ENCODE results near the gene CNOT4.

DNA sequence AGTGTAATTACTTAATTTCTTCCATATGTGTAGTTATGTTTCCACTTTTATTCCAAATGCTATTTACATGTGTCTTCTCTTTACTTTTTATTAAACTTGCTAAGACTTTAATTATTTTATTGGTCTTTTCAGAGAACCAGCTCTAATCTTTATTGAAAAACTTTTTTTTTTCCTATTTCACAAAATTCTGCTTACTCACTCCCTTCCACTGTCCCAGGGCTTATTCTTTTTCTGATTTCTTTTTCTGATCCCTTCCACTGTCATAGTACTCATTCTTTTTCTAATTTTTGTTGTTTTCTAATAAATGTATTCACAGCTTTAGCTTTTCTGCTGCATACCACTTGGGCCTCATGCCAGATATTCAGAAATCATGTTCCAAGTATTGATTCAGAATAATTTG is 82.7 kb downstream of the CNOT4 start:
- TF ChIP-seq, protein P1, sequence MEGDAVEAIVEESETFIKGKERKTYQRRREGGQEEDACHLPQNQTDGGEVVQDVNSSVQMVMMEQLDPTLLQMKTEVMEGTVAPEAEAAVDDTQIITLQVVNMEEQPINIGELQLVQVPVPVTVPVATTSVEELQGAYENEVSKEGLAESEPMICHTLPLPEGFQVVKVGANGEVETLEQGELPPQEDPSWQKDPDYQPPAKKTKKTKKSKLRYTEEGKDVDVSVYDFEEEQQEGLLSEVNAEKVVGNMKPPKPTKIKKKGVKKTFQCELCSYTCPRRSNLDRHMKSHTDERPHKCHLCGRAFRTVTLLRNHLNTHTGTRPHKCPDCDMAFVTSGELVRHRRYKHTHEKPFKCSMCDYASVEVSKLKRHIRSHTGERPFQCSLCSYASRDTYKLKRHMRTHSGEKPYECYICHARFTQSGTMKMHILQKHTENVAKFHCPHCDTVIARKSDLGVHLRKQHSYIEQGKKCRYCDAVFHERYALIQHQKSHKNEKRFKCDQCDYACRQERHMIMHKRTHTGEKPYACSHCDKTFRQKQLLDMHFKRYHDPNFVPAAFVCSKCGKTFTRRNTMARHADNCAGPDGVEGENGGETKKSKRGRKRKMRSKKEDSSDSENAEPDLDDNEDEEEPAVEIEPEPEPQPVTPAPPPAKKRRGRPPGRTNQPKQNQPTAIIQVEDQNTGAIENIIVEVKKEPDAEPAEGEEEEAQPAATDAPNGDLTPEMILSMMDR (IDR thresholded peaks at IDR 0.05; ENCODE audit: insufficient read depth, low read length): no peak
- TF ChIP-seq, protein P2, sequence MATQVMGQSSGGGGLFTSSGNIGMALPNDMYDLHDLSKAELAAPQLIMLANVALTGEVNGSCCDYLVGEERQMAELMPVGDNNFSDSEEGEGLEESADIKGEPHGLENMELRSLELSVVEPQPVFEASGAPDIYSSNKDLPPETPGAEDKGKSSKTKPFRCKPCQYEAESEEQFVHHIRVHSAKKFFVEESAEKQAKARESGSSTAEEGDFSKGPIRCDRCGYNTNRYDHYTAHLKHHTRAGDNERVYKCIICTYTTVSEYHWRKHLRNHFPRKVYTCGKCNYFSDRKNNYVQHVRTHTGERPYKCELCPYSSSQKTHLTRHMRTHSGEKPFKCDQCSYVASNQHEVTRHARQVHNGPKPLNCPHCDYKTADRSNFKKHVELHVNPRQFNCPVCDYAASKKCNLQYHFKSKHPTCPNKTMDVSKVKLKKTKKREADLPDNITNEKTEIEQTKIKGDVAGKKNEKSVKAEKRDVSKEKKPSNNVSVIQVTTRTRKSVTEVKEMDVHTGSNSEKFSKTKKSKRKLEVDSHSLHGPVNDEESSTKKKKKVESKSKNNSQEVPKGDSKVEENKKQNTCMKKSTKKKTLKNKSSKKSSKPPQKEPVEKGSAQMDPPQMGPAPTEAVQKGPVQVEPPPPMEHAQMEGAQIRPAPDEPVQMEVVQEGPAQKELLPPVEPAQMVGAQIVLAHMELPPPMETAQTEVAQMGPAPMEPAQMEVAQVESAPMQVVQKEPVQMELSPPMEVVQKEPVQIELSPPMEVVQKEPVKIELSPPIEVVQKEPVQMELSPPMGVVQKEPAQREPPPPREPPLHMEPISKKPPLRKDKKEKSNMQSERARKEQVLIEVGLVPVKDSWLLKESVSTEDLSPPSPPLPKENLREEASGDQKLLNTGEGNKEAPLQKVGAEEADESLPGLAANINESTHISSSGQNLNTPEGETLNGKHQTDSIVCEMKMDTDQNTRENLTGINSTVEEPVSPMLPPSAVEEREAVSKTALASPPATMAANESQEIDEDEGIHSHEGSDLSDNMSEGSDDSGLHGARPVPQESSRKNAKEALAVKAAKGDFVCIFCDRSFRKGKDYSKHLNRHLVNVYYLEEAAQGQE (IDR thresholded peaks at IDR 0.05; ENCODE audit: insufficient replicate concordance, low read depth): no peak
- TF ChIP-seq POLR2AphosphoS5 (IDR thresholded peaks at IDR 0.05; ENCODE audit: low read depth) (no peak), GABPA (IDR thresholded peaks at IDR 0.05; ENCODE audit: low read depth) (no peak), SPI1 (IDR thresholded peaks at IDR 0.05; ENCODE audit: borderline replicate concordance, low read depth) (no peak)
